ENCODE data around the gene SLC30A7.

SLC30A7 gene

DNA sequence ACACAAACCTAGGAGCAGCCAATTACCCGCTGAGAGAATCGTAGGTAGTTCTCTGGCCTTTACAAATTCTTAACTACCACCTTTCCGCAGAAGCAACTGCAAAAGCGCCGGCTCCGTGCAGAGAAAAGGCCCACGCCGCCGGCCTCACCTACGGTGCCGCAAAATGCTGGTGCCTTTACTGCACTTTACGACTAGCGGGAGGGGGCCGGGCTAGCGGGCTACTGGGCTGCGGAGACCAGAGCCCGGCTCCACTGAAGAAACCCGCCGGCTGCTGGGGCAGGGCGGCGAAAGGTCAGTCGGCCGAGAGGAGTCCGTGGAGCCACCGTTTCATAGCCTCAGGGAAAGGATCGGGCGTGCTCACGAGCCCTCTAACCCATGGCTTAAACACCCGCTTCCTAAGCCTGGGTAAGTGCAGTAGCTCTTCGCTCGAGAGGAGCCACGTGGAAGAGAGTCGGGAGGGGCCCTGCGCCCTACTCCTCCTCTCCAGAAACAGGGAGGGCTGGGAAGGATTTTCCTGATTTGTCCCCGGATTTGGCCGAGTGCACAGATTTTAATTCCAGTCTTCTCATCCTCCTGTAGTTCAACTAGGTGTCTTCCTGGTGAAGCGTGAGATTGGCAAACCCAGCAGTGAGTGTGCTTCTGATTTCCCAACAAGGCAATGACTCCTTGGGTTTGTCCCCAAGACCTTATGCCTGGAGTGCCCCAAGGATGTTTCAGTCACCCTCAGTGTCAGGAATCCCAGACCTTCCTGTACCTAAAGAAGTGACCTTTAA, 130.0 kb downstream of the SLC30A7 start, which contains the start of gene DPH5:
DPH5 (minus strand) TSS at position 128 of the 773 bp plus-strand sequence. CDS start 341 bp downstream, outside the sequence.
- DNase-seq (ENCODE audit: low read depth): peak; percentile 91

DNA sequence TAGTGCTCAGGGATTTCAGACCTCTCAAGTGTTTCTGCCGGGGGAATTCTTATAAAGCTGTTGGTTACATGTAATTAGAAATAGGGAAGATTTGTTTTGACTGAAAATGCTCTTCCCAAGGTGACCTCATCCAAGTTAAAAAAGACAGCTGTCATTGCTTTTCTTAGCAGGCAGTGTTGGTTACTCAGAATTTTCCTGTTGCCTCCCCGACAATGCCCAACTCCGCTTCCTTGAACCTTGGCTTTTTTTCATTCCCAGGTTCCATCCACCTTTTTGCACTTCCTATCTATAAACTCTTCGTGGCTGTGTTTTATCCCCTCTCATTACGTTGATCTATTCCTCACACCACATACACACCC, 130.5 kb downstream of the SLC30A7 start:
- DNase-seq (ENCODE audit: low read depth): no peak

DNA sequence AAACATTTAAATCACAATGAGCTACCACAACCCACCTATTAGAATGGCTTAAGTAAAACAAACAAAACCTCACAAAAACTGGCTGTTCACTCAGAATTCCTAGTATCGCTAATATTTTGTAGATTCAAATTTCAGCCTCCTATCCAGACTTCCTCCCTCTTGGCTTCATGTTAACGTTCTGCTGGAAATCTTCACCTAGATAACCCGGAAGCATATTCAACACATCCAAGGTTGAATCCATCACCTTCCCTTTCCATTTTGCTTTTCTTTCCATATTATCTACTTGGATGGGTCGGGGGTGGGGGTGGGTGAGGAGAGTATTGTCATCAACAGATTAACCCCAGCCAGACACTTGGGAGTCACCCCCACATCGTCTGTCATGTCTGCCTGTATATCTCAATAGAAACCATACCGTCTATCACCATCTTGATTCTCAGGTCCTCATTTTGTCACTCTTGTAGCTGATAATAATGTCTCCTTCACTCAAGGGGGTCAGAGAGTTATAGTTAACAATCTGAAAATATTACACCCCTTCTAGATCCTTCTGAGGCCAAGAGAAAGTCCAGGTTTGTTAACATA, 131.4 kb downstream of the SLC30A7 start:
- no peak for DNase-seq (ENCODE audit: low read depth)

DNA sequence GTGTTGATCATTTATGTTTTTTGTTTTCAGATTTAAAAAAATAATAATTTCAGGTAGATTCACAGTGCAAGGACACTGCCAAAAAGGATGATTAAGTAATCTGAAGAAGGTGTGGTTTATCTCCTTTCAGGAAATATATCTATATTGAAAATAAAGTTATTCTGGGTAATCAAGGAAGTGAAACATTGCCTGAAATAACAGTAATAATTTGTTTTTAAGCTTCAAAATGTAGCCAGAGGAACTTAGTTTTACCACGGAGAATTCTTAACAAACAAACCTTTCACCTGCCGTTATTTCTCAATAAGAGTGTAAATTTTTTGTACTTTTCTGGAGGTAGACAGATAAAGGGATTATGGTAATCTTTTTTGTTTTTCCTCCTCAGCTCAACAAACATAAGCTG, 132.6 kb downstream of the SLC30A7 start:
- no peak for DNase-seq (ENCODE audit: low read depth)

GRCh38 chr1:101029184-101029583, 133.3 kb downstream of the SLC30A7 start:
- no peak for DNase-seq (ENCODE audit: low read depth)

GRCh38 chr1:101030881-101031280, 135.0 kb downstream of the SLC30A7 start:
- DNase-seq (ENCODE audit: low read depth): no peak
